ENCODE data around the gene CCDC148.

GRCh38 chr2:158179660-158180059, 276.9 kb downstream of the CCDC148 start:
- TF ChIP-seq CTCF (IDR thresholded peaks at IDR 0.05; ENCODE audit: insufficient read depth, low read length, poor library complexity, severe bottlenecking) (no peak), EZH2phosphoT487 (conservative IDR thresholded peaks at IDR 0.05; ENCODE audit: low read length) (no peak)
